ENCODE data around the gene ULK2. TPM values are rescaled to one million over a fixed set of nuclear protein-coding genes. Genes with fewer than 3 reads are reported as not detected.

ULK2 gene
- total RNA-seq, 2 experiments from 2014 or later = 14.4 to 17.2 TPM

DNA sequence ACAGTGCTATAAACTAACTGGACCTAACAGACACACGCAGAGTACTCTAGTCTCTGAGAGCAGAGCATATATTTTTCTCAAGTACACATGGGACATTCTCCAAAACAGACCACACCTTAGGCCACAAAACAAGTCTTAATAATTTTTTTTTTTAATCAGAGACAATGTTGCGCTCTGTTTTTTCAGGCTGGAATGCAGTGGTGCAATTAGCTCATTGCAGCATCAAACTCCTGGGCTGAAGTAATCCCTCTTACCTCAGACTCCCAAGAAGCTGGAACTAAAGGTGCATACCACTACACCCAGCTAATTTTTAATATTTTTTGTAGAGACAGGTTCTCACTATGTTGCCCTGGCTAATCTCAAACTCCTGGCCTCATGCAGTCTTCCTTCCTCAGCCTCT lies 37.7 kb downstream of the ULK2 start:
- ChIA-PET CTCF (no interaction called here), POLR2A (no interaction called here)
- Mint-ChIP-seq H3K4me1 (no peaks in the 10 kb centered on the region), H3K27ac (no peak overlapping the region), H3K4me3 (no peak overlapping the region), H3K36me3 (ENCODE audit: low read depth) (peaks cover 22% of the 10 kb centered on the region), H3K27me3 (no peaks in the 10 kb centered on the region), H3K9me3 (no peaks in the 10 kb centered on the region)
- DNase-seq = no peak

DNA sequence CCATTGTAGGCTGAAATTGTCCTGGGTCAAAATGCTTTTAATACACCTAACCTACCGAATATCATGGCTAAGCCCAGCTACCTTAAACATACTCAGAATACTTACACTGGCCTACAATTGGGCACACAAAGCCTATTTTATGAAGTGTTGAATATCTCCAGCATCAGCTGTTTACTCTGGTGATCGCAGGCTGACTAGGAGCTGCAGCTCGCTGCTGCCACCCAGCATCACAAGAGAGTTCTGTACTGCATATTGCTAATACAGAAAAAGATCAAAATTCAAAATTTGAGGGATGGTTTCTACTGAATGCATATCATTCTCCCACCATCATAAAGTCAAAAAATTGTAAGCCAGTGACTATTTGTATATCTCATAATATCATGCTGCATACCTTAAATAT lies 55.3 kb downstream of the ULK2 start:
- Mint-ChIP-seq H3K9me3 (no peaks in the 10 kb centered on the region), H3K27ac (no peak overlapping the region), H3K4me1 (no peaks in the 10 kb centered on the region), H3K27me3 (no peaks in the 10 kb centered on the region), H3K36me3 (ENCODE audit: low read depth) (peaks cover 24% of the 10 kb centered on the region), H3K4me3 (no peak overlapping the region)
- ChIA-PET POLR2A (no interaction called here), CTCF (no interaction called here)
- no peak for DNase-seq

DNA sequence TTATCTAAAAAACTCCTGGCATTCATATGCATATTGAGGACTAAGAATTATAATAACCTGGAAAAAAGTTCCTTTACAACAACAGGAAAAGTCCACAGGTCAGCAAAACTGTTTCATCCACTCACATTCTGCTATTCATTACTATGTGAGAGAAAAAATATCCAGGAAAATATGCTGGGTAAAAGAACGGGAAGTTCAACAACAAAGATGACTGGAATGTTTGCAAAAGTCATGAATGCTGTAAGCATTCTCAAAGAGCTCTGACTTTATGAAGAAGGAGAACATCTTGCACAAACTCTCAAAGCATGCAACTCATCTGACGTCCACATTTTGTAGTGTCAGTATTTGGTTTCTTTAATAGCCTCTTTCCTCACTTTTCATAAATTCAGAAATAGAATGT lies 62.7 kb downstream of the ULK2 start:
- H3K36me3 Mint-ChIP-seq (ENCODE audit: low read depth) = peaks cover 23% of the 10 kb centered on the region
- peaks cover 9% of the 10 kb centered on the region for H3K4me1 Mint-ChIP-seq
- POLR2A ChIA-PET = no interaction called here
- DNase-seq = no peak
- no peaks in the 10 kb centered on the region for H3K9me3 Mint-ChIP-seq
- no peak overlapping the region for H3K4me3 Mint-ChIP-seq
- H3K27ac Mint-ChIP-seq = no peak overlapping the region
- CTCF ChIA-PET = no interaction called here
- no peaks in the 10 kb centered on the region for H3K27me3 Mint-ChIP-seq

DNA sequence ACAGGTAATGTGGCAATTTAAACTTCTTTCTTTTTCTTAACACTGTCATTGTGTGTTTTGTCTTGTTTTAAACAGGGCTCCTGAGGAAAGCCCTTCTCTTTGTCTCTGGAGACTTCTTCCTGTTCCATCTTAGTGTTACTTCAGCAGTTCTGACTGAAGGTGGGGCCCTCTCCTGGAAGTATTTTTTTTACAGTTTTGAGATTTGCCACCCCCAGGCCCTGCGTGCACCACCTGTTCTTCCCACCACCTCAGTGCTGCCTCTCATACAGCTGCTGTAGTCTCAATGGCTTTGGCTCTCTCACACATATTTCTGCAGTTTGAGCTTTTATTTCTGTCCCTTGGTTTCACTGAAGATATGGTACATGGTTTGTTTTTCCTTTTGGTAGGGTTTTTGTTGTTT lies 67.2 kb downstream of the ULK2 start:
- POLR2A ChIA-PET = no interaction called here
- DNase-seq = no peak
- peaks cover 9% of the 10 kb centered on the region for H3K4me1 Mint-ChIP-seq

DNA sequence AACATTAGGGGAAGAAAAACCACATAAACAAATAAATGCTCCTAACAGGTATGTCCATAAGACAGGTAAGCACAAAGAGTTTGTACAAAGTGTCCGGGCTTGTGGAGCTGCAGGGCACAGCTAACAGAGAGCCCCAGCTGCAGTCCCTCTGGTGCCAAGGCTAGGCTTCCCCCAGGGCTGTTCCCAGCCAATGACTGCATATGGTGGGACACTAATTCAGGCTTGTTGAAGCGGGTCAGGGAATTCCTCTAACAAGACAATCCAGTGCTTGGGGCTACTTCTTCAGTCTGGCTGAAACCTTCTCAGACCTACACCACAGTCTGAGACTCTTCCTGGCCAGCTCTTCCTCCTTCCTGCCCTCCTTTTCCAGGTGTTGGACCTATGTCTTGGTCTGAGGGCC lies 67.9 kb downstream of the ULK2 start:
- H3K27me3 Mint-ChIP-seq = no peaks in the 10 kb centered on the region
- H3K36me3 Mint-ChIP-seq (ENCODE audit: low read depth) = peaks cover 40% of the 10 kb centered on the region
- no peak for DNase-seq
- H3K4me1 Mint-ChIP-seq = peaks cover 6% of the 10 kb centered on the region
- CTCF ChIA-PET = no interaction called here
- H3K27ac Mint-ChIP-seq = no peak overlapping the region
- peaks cover 11% of the 10 kb centered on the region for H3K9me3 Mint-ChIP-seq
- no peak overlapping the region for H3K4me3 Mint-ChIP-seq
- POLR2A ChIA-PET = no interaction called here

More for the DNA sequence above, 67.2 kb downstream of the ULK2 start:
- CTCF ChIA-PET = no interaction called here
- H3K4me3 Mint-ChIP-seq = no peak overlapping the region
- no peak overlapping the region for H3K27ac Mint-ChIP-seq
- H3K27me3 Mint-ChIP-seq = no peaks in the 10 kb centered on the region
- H3K9me3 Mint-ChIP-seq = peaks cover 9% of the 10 kb centered on the region
- peaks cover 35% of the 10 kb centered on the region for H3K36me3 Mint-ChIP-seq (ENCODE audit: low read depth)

DNA sequence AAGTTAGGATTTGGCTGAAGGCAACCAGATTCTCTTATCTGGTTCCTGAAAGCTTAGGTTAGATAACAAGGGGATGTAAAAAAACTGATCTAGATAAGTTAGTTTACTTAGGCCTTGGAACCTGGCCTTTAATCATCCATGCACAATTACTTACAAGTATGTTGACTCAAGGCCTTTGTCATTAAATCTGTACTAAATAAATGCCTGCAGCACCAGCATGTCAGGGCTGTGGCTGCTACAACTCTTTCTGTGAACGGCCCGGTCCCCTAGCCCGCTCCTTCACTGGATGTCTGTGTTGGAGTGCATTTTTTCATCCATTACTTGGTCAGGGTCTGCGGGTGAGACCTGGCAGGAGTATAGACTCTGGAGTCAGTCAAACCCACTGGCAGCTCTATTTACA lies 71.3 kb downstream of the ULK2 start:
- peaks cover 20% of the 10 kb centered on the region for H3K9me3 Mint-ChIP-seq
- H3K27me3 Mint-ChIP-seq = no peaks in the 10 kb centered on the region
- DNase-seq = no peak
- H3K27ac Mint-ChIP-seq = no peak overlapping the region
- peaks cover 6% of the 10 kb centered on the region for H3K4me1 Mint-ChIP-seq
- ChIA-PET POLR2A (no interaction called here), CTCF (no interaction called here)
- H3K36me3 Mint-ChIP-seq (ENCODE audit: low read depth) = peaks cover 70% of the 10 kb centered on the region
- H3K4me3 Mint-ChIP-seq = no peak overlapping the region

DNA sequence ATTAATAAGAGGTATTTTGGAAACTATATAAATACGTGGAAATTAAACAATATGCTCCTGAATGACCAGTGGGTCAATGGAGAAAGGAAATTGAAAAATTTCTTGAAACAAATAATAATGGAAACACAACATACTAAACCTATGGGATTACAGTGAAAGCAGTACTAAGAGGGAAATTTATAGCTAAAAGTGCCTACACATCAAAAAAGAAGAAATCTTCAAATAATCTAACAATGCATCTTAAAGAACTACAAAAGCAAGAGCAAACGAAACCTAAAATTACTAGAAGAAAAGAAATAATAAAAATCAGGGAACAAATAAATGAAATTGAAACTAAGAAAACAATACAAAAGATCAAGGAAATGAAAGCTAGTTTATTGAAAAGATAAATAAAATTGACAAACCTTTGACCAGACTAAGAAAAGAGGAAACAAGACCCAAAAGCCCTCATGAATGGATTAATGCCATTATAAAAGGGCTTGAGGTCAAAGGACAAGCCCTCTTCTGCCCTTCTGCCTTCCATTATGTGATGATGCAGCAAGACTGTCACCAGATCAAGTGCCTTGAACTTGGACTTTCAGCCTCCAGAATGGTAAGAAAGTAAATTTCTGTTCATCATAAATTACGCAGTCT lies 75.7 kb downstream of the ULK2 start:
- no peaks in the 10 kb centered on the region for H3K4me1 Mint-ChIP-seq

DNA sequence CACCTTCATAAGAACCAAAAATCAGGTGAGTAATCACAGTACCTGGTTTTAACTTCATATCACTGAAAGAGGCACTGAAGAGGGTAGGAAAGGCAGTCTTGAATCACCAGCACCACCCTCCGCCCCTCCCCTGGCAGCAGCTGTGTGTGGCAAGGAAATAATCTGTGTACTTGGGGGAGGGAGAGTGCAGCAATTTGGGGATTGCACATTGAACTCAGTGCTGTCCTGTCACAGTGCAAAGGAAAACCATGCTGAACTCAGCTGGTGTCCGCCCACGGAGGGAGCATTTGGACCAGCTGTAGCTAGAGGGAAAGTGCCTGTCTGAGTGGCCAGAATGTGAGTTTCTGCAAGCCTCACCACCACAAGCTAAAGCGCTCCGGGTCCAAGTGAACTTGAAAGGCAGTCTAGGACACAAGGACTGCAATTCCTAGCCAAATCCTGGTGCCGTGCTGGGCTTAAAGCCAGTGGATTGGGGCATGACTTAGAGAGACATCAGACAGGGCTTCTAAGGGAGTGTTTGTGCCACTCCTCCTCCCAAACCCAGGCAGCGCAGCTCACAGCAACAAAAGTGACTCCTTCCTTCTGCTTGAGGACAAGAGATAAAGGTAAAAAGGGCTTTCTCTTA lies 79.9 kb downstream of the ULK2 start:
- H3K4me1 Mint-ChIP-seq = no peaks in the 10 kb centered on the region
- no peak overlapping the region for H3K4me3 Mint-ChIP-seq
- peaks cover under 1% of the 10 kb centered on the region for H3K9me3 Mint-ChIP-seq
- peaks cover 41% of the 10 kb centered on the region for H3K36me3 Mint-ChIP-seq (ENCODE audit: low read depth)
- POLR2A ChIA-PET = no interaction called here
- no peaks in the 10 kb centered on the region for H3K27me3 Mint-ChIP-seq
- no peak for DNase-seq
- CTCF ChIA-PET = interaction anchor here (0.6 kb wide), 1 partner anchor 512 kb away, joined by 4 read pairs; no protein-coding TSS in a partner anchor
- H3K27ac Mint-ChIP-seq = no peak overlapping the region

More for the DNA sequence above, 75.7 kb downstream of the ULK2 start:
- no peak overlapping the region for H3K27ac Mint-ChIP-seq
- H3K36me3 Mint-ChIP-seq (ENCODE audit: low read depth) = peaks cover 78% of the 10 kb centered on the region
- H3K9me3 Mint-ChIP-seq = peaks cover 20% of the 10 kb centered on the region
- ChIA-PET CTCF (no interaction called here), POLR2A (no interaction called here)
- no peak for DNase-seq
- H3K4me3 Mint-ChIP-seq = no peak overlapping the region
- no peaks in the 10 kb centered on the region for H3K27me3 Mint-ChIP-seq

DNA sequence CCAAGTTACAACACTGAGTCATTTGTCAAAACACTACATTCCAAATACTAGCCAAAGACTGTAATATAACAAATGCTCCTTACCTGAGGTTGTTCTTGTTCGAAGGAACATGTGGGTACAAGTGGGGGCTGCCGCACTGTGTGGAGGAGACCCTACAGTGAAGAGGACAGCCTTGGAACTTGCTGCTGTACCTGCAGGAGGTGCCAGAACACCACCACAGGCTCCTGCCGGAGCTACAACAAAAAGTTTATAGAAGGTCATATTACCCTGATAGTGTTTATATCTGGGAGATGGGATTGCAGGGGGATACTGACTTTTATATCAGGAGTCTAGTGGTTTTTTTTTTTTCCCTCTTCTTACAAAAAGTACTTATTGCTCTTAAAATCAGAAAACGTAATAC lies 81.9 kb downstream of the ULK2 start:
- H3K36me3 Mint-ChIP-seq (ENCODE audit: low read depth) = peaks cover 39% of the 10 kb centered on the region
- ChIA-PET POLR2A (no interaction called here), CTCF (no interaction called here)
- no peak for DNase-seq
- no peak overlapping the region for H3K27ac Mint-ChIP-seq
- H3K27me3 Mint-ChIP-seq = no peaks in the 10 kb centered on the region
- no peaks in the 10 kb centered on the region for H3K9me3 Mint-ChIP-seq
- H3K4me3 Mint-ChIP-seq = no peak overlapping the region
- peaks cover 10% of the 10 kb centered on the region for H3K4me1 Mint-ChIP-seq

DNA sequence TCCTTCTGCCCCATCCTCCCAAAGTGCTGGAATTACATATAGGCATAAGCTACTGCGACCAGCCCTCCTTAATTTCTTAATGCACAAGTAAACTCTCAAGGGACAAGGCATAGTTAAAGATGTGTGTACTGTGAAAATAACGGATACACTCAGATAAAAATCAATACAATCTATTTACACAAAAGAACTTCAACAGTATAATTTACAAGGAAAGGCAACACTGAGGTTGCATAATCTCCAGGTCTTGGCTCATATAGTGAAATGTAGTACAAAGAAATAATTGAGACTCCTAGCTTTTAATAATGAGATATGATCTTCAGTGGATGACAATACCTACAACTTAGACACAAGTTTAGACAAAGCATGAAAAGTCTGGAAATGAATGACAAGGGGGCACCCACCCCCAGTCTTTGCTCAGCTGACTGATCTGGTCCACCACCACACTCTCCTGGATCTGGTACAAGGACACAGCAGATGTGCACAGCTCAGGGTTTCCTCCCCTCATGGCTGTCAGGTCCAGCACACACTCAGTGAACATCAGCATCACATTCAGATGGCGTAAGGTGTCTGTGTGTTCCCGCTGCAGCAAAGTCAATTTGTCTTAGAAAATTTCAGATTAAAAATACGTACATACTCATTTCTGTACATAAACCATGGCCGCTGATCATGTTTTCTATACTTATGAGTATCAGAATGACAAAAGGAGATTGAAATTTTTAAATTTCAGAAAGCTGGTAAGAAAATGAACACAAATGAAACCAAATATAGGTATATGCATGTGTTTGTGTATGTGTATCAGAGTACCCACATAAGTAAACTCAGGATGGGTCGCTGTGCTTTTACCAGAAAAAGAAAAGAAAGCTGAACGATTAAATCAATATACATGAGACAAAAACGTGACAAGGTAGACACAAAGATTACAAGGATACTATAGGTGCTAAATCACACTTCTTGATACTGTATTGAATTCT lies 86.0 kb downstream of the ULK2 start:
- no peak overlapping the region for H3K4me3 Mint-ChIP-seq

DNA sequence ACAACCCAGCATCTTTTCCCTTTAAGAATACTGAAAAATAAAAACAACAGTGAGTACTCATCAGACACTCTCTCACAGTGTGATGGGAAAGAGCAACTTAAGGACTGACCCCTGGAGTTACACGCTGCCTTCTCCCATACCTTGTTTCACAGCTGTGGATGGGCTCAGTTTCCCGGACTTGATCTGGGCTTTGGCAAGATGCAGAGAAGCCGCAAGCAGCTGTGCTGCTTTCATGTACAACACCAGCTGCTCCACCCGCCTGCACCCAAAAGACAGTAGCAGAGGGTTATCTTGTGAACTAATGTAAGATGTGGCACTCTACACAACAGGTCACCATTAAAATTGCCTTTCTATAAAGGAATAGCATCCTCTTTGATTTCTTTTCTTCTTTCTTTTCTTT lies 86.9 kb downstream of the ULK2 start:
- Mint-ChIP-seq H3K4me3 (no peak overlapping the region), H3K9me3 (no peaks in the 10 kb centered on the region), H3K36me3 (ENCODE audit: low read depth) (peaks cover 22% of the 10 kb centered on the region), H3K27me3 (no peaks in the 10 kb centered on the region), H3K4me1 (peaks cover 10% of the 10 kb centered on the region), H3K27ac (no peak overlapping the region)
- DNase-seq = no peak
- CTCF ChIA-PET = no interaction called here
- POLR2A ChIA-PET = no interaction called here

More for the DNA sequence above, 86.0 kb downstream of the ULK2 start:
- ChIA-PET POLR2A (interaction anchor here (0.6 kb wide), 1 partner anchor 12 kb away, joined by 3 read pairs; no protein-coding TSS in a partner anchor), CTCF (interaction anchor here (0.6 to 1.5 kb wide), 2 partner anchors 15 to 17 kb away, joined by 3 to 7 read pairs; no protein-coding TSS in a partner anchor)
- Mint-ChIP-seq H3K27me3 (no peaks in the 10 kb centered on the region), H3K4me1 (peaks cover 10% of the 10 kb centered on the region), H3K36me3 (ENCODE audit: low read depth) (peaks cover 16% of the 10 kb centered on the region), H3K27ac (no peak overlapping the region), H3K9me3 (no peaks in the 10 kb centered on the region)
- DNase-seq = no peak

DNA sequence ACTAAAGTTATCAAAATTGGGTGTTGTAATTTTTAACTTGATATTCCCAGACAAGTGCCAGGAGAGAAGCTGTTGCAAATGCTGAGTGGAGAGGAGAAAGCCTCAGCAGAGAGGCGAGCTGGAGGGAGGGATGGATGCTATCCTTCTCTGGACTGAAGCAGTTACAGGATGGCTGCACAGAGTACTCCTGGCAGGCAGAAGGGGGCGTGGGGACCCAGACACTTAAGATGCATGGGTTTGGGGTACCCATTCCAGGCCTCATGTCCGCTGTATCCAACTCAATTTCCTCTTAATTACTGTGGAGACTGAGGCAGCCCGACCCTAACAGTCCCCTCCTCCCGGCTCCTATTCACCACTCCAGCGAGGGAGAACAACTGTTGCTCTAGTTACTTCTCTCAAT lies 94.2 kb downstream of the ULK2 start:
- DNase-seq = no peak
- Mint-ChIP-seq H3K4me1 (peaks cover 24% of the 10 kb centered on the region), H3K4me3 (no peak overlapping the region), H3K27ac (no peak overlapping the region), H3K36me3 (ENCODE audit: low read depth) (peaks cover 11% of the 10 kb centered on the region), H3K27me3 (no peaks in the 10 kb centered on the region), H3K9me3 (no peaks in the 10 kb centered on the region)
- CTCF ChIA-PET = no interaction called here
- POLR2A ChIA-PET = no interaction called here

DNA sequence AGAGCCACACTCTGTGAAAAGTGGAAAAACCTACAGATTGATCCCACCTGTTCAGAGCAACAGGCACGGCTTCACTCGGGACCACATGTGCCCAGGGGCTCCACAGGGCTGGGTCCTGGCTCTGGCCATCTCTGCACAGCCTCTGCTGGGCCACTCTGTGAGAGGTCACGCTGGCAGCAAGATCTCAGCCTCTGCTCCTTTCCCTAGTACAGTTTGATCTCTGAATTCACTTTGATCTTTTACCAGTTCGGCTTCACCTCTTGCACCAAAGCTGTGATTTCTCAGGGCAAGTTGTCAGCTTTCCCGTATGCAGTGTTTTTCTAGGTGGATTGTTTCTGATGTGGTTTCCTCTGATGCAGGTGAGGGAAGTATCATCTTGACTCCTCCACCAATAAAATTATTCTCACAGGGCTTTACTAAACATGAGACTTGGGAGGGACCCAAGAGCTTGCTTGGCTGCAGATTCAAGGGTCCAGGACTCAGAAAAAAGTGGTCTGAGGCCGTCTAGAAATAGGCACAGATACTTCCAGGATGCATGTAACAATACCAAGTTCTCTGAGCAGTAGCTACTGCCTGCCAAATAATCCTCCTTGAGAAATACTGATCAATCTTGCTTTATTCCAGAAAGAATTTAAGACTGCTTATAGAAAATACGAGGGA lies 95.6 kb downstream of the ULK2 start:
- peak overlapping the region; percentile 11 for H3K27ac Mint-ChIP-seq
- ChIA-PET POLR2A (interaction anchor here (1.2 kb wide), 1 partner anchor 32 kb away, joined by 3 read pairs; no protein-coding TSS in a partner anchor), CTCF (interaction anchor here (1.0 to 1.9 kb wide), 2 partner anchors 10 to 27 kb away, joined by 5 to 8 read pairs; no protein-coding TSS in a partner anchor)
- H3K4me3 Mint-ChIP-seq = no peak overlapping the region
- peaks cover 36% of the 10 kb centered on the region for H3K4me1 Mint-ChIP-seq
- no peaks in the 10 kb centered on the region for H3K27me3 Mint-ChIP-seq
- no peaks in the 10 kb centered on the region for H3K9me3 Mint-ChIP-seq
- H3K36me3 Mint-ChIP-seq (ENCODE audit: low read depth) = peaks cover 11% of the 10 kb centered on the region
- no peak for DNase-seq

Data from activated CD4-positive, alpha-beta memory T cell treated with anti-CD3 and anti-CD28 coated beads, Interleukin-2, amount 10 ng/mL, durations not matched to agents 7 days and 5 days (primary cell).